Neutrophil (primary cell): ENCODE measurements around the gene COL8A2.

ENCODE experiments used
- H3K27ac ChIP-seq: fragments of 200-600 bp; sonication (generic); 2 replicates; pipeline ENCODE4 v1.5.1; 2016; ENCODE audit warnings: mild to moderate bottlenecking, moderate library complexity
- H3K27me3 ChIP-seq: fragments of 200-600 bp; sonication (generic); 2 replicates; pipeline ENCODE4 v1.6.0; 2016; ENCODE audit warnings: mild to moderate bottlenecking
- H3K36me3 ChIP-seq: fragments of 200-600 bp; sonication (generic); 2 replicates; pipeline ENCODE4 v1.5.1; 2017
- H3K4me1 ChIP-seq, 2 experiments: fragments of 200-600 bp in 1 of 2; sonication (generic) in 1 of 2; 1 replicate in 1 of 2; 2 replicates in 1 of 2; pipeline versions ENCODE4 v1.5.1 to v1.6.1; 2013 to 2016; ENCODE audit warnings: low read depth in 1 of 2, low read length in 1 of 2, mild to moderate bottlenecking in 1 of 2, moderate library complexity in 1 of 2; ENCODE audit not compliant: control insufficient read depth in 1 of 2, insufficient read depth in 1 of 2
- H3K4me3 ChIP-seq, 2 experiments: fragments of 200-600 bp in 1 of 2; sonication (generic) in 1 of 2; 1 replicate in 1 of 2; 2 replicates in 1 of 2; pipeline ENCODE4 v1.5.1; 2013 to 2016; ENCODE audit warnings: low read depth in 1 of 2, low read length in 1 of 2, mild to moderate bottlenecking in 1 of 2, moderate library complexity in 1 of 2
- H3K9me3 ChIP-seq: fragments of 200-600 bp; sonication (generic); 2 replicates; pipeline ENCODE4 v1.5.1; 2016
- CTCF ChIP-seq: fragments of 200-600 bp; sonication (generic); IDR thresholded peaks from 2 replicates; pipeline ENCODE4 v1.5.1; 2016; ENCODE audit warnings: antibody characterized with exemption

The COL8A2 gene

GRCh38 chr1:36093226-36093625 lies 31.8 kb downstream of the COL8A2 start:
- no peak for TF ChIP-seq CTCF
- no peaks in the 10 kb centered on the region for H3K9me3 ChIP-seq
- peaks cover 30 to 35% of the 10 kb centered on the region in 2 experiments for H3K4me1 ChIP-seq
- H3K36me3 ChIP-seq, result peaks cover 64% of the 10 kb centered on the region
- H3K4me3 ChIP-seq, result no peak overlapping the region
- no peaks in the 10 kb centered on the region for H3K27me3 ChIP-seq
- H3K27ac ChIP-seq, result no peak overlapping the region

- Histone ChIP-seq H3K36me3 (peaks cover 64% of the 10 kb centered on the region), H3K27ac (no peak overlapping the region), H3K4me1 (peaks cover 35 to 40% of the 10 kb centered on the region in 2 experiments), H3K27me3 (no peaks in the 10 kb centered on the region), H3K4me3 (no peak overlapping the region), H3K9me3 (no peaks in the 10 kb centered on the region)
- TF ChIP-seq CTCF, result no peak
Observed at GRCh38 chr1:36092798-36093185, 32.2 kb downstream of the COL8A2 start.

- no peak for TF ChIP-seq CTCF
- Histone ChIP-seq H3K27ac (no peak overlapping the region), H3K36me3 (peaks cover 62% of the 10 kb centered on the region), H3K9me3 (no peaks in the 10 kb centered on the region), H3K4me3 (no peak overlapping the region), H3K4me1 (peaks cover 40 to 44% of the 10 kb centered on the region in 2 experiments), H3K27me3 (no peaks in the 10 kb centered on the region)
Observed at GRCh38 chr1:36092166-36092797, 32.7 kb downstream of the COL8A2 start.

- Histone ChIP-seq H3K4me1 (peaks cover 41 to 44% of the 10 kb centered on the region in 2 experiments), H3K4me3 (no peak overlapping the region), H3K36me3 (peaks cover 57% of the 10 kb centered on the region), H3K27ac (no peak overlapping the region), H3K9me3 (no peaks in the 10 kb centered on the region), H3K27me3 (no peaks in the 10 kb centered on the region)
- TF ChIP-seq CTCF, result no peak
Observed at GRCh38 chr1:36091698-36092097, 33.3 kb downstream of the COL8A2 start.

GRCh38 chr1:36091141-36091540 lies 33.9 kb downstream of the COL8A2 start:
- peaks cover 39% of the 10 kb centered on the region in 2 experiments for H3K4me1 ChIP-seq
- no peak overlapping the region for H3K27ac ChIP-seq
- H3K4me3 ChIP-seq, result no peak overlapping the region
- peaks cover 51% of the 10 kb centered on the region for H3K36me3 ChIP-seq
- TF ChIP-seq CTCF, result no peak
- H3K9me3 ChIP-seq, result no peaks in the 10 kb centered on the region
- H3K27me3 ChIP-seq, result no peaks in the 10 kb centered on the region
